ENCODE measurements around the gene NKAIN2. TPM values are rescaled to one million over a fixed set of nuclear protein-coding genes. Genes with fewer than 3 reads are reported as not detected.
"Not testable (repeated sequence)": the region's sequence is repeated elsewhere in the genome, so short reads cannot be mapped to it uniquely, and the experiment has no call there.

The NKAIN2 gene
- total RNA-seq, 4 donors from 2014 or later, result 0.11 to 1.0 (median 0.94) TPM; not detected in 1

- Histone ChIP-seq H3K36me3 (no peaks in the 10 kb centered on the region), H3K4me3 (replicated peaks in 1 of 3) (no peak overlapping the region), H3K4me1 (no peaks in the 10 kb centered on the region), H3K27ac (no peak overlapping the region), H3K9me3 (no peaks in the 10 kb centered on the region), H3K27me3 (no peaks in the 10 kb centered on the region)
- WGBS, 2 donors, result 33 to 45% methylated on average over 2 of the region's 2 CpGs
- no peak for DNase-seq
- intact Hi-C loops (cut with DNase I), result no loop called here
- TF ChIP-seq POLR2A (IDR thresholded peaks at IDR 0.05) (no peak), CTCF (IDR thresholded peaks at IDR 0.05) (no peak)
These were observed 911.1 kb downstream of the NKAIN2 start for GRCh38 chr6:124714728-124715127.

- H3K4me1 ChIP-seq, result no peaks in the 10 kb centered on the region
- intact Hi-C loops (cut with DNase I), result no loop called here
These were observed 916.2 kb downstream of the NKAIN2 start for GRCh38 chr6:124719913-124720312.

GRCh38 chr6:124721331-124721730 lies 917.7 kb downstream of the NKAIN2 start:
- no peak overlapping the region for H3K4me3 ChIP-seq (replicated peaks in 1 of 3)
- TF ChIP-seq CTCF (IDR thresholded peaks at IDR 0.05), result no peak
- no peak for TF ChIP-seq POLR2A (IDR thresholded peaks at IDR 0.05)
- no peaks in the 10 kb centered on the region for H3K36me3 ChIP-seq
- DNase-seq, result no peak
- no peaks in the 10 kb centered on the region for H3K9me3 ChIP-seq
- intact Hi-C loops (cut with DNase I), result no loop called here
- WGBS, 2 donors, result 78 to 83% methylated on average over 11 of the region's 11 CpGs
- H3K4me1 ChIP-seq, result no peaks in the 10 kb centered on the region
- H3K27me3 ChIP-seq, result no peaks in the 10 kb centered on the region
- H3K27ac ChIP-seq, result no peak overlapping the region

More at GRCh38 chr6:124719913-124720312, 916.2 kb downstream of the NKAIN2 start:
- Histone ChIP-seq H3K27me3 (no peaks in the 10 kb centered on the region), H3K9me3 (no peaks in the 10 kb centered on the region), H3K36me3 (no peaks in the 10 kb centered on the region), H3K27ac (no peak overlapping the region), H3K4me3 (replicated peaks in 1 of 3) (no peak overlapping the region)
- TF ChIP-seq CTCF (IDR thresholded peaks at IDR 0.05) (no peak), POLR2A (IDR thresholded peaks at IDR 0.05) (no peak)
- DNase-seq, result no peak

- WGBS, 2 donors, result 89 to 93% methylated on average over 3 of the region's 3 CpGs
- Histone ChIP-seq H3K9me3 (no peaks in the 10 kb centered on the region), H3K36me3 (no peaks in the 10 kb centered on the region), H3K27ac (no peak overlapping the region), H3K4me1 (no peaks in the 10 kb centered on the region), H3K27me3 (no peaks in the 10 kb centered on the region), H3K4me3 (replicated peaks in 1 of 3) (no peak overlapping the region)
- intact Hi-C loops (cut with DNase I), result no loop called here
- DNase-seq, result no peak
- TF ChIP-seq POLR2A (IDR thresholded peaks at IDR 0.05), result no peak
These were observed 918.6 kb downstream of the NKAIN2 start for GRCh38 chr6:124722141-124722878.

- no peaks in the 10 kb centered on the region for H3K9me3 ChIP-seq
- no peaks in the 10 kb centered on the region for H3K27me3 ChIP-seq
- H3K36me3 ChIP-seq, result no peaks in the 10 kb centered on the region
- no peak overlapping the region for H3K4me3 ChIP-seq (replicated peaks in 1 of 3)
- no peak for DNase-seq
- no peaks in the 10 kb centered on the region for H3K4me1 ChIP-seq
- TF ChIP-seq CTCF (IDR thresholded peaks at IDR 0.05) (no peak), POLR2A (IDR thresholded peaks at IDR 0.05) (no peak)
- intact Hi-C loops (cut with DNase I), result no loop called here
- no peak overlapping the region for H3K27ac ChIP-seq
These were observed 920.0 kb downstream of the NKAIN2 start for GRCh38 chr6:124723671-124724070.

GRCh38 chr6:124737804-124738203 lies 934.1 kb downstream of the NKAIN2 start:
- H3K27me3 ChIP-seq; intact Hi-C loops (cut with DNase I); H3K4me3 ChIP-seq (replicated peaks in 1 of 3); DNase-seq; H3K4me1 ChIP-seq; H3K36me3 ChIP-seq; H3K27ac ChIP-seq; H3K9me3 ChIP-seq: not testable (repeated sequence)
- WGBS, 2 donors, result 55 to 68% methylated on average over 1 of the region's 1 CpG

Data from thyroid gland (tissue), 4 donors.